ENCODE results near the gene PLPP7. TPM values are rescaled to one million over a fixed set of nuclear protein-coding genes. Genes with fewer than 3 reads are reported as not detected.
A peak's percentile ranks its signal among the peaks of the same experiment; 100 is the strongest.

The PLPP7 gene
- total RNA-seq, 1 donor from 2014 or later: not detected

DNA sequence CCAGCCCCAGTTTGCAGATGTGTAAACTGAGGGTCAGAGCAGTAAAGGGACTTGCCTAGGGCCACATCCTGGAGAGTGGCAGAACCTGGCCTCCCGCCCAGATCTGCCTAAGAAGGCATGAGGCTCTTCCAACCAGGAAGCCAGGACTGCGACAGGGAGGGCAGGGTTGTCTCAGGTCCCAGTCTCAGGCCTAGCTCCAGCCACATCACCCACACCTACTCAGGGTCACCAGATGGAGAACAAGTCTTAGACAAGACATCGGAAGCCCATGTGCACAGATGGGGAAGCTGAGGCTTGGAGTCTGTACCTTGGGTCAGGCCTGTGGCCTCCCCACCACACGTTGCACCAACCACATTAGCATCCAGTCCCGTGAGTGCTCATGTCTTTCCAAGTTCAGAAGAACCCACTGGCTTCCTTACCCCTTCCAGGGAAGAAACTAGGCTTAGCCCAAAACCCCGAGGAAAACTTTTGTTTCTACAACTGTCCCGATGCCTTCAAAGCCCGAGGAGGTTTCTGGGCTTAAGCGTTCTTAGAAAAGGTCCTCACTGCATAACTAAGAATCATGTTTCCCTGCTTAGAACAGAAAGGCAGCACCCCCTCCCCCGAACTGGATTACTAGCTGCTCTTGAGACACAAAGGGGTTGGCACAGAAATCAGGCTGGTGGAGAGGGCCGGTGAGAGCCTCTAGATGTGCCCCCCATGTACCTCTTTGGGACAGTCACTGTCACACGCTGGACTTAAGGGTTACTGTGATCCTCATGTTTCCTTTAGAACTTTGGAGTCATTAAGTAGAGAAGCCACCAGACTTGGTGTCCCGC lies 15.5 kb upstream of the PLPP7 start:
- H3K4me1 Mint-ChIP-seq: peaks cover 43% of the 10 kb centered on the region
- peaks cover 57% of the 10 kb centered on the region for H3K36me3 Mint-ChIP-seq (ENCODE audit: low read depth)
- H3K27me3 Mint-ChIP-seq: no peaks in the 10 kb centered on the region
- H3K27ac Mint-ChIP-seq: peak overlapping the region; percentile 99
- H3K4me3 Mint-ChIP-seq: peak overlapping the region; percentile 87
- intact Hi-C loops (cut with micrococcal nuclease): loop anchor here (2.0 to 10.0 kb wide), 4 partner anchors 95 to 461 kb away; partner anchors contain the start of gene POMT1
- no peaks in the 10 kb centered on the region for H3K9me3 Mint-ChIP-seq
- peak; percentile 76 for DNase-seq

DNA sequence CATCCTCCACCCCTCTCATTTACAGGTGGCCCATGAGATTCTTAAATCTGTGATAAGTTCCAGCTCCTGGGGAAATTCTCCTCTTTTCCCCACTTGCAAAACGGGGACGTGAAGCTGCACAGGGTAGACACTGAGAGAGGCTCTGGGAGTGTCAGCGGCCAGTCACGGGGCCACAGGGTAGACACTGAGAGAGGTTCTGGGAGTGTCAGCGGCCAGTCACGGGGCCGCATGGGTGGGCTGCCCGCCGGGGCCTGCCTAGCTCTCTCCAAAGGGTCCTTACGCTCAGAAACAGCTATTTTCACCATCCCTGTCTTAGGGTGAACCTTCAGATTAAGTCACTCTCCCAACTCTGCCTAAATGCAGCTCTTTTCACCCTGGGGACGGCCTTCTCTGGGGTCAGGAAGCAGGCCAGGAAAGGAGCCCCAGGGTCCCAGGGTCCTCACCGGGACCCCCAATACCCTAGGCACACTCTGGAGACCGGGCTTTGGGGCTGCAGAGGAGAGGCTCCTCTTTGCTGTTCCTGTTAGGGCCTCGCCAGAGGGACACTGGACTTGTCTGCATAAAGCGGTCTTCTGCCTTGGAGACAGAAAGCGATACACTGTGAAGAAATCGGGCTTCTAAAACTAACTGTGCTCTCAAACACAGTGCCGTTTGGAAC lies 14.7 kb upstream of the PLPP7 start:
- Mint-ChIP-seq H3K4me1 (peaks cover 40% of the 10 kb centered on the region), H3K36me3 (ENCODE audit: low read depth) (peaks cover 52% of the 10 kb centered on the region), H3K9me3 (no peaks in the 10 kb centered on the region), H3K27ac (peak overlapping the region; percentile 99), H3K27me3 (no peaks in the 10 kb centered on the region), H3K4me3 (peak overlapping the region; percentile 87)
- intact Hi-C loops (cut with micrococcal nuclease): loop anchor here (2.0 to 10.0 kb wide), 7 partner anchors 96 to 1388 kb away; partner anchors contain the start of genes POMT1 and SETX
- peak; percentile 75 for DNase-seq

DNA sequence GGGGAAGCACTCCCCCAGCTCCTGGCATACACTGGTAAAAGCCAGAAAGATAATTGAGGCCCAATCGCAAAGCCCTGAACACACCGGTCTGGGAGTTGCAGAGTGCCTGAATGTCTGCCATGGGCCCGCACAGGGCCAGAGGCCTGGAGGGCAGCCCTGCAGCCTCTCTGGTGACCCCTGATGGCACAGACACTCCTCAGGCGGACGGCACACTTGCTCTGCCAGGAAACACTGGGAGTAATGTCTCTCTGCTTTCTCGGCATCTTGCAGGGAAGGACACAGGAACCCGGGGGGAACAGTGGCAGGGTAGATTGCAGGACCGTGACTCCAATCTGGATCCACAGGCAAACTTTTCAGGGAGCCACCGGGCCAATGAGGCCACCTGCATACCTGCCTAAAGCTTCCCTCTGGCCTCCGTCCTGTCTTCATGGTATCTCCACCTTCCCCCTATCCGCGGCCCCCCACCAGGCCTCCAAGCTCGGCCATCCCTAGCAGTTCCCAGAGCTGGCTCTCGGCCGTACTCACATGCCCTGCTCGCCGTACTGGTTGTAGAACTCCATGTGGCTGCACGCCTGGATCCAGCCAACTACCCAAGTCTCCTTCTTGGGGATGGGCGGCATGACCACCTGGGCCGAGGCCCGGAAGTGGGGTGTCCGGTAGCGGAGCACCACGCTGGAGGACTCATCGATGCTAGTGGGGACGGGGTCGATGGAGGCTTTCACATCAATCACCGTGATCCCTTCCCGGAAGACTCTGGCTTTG lies 14.0 kb upstream of the PLPP7 start:
- DNase-seq: peak; percentile 80
- intact Hi-C loops (cut with micrococcal nuclease): loop anchor here (1.0 to 10.0 kb wide), 9 partner anchors 7 to 1388 kb away; partner anchors contain the start of genes NUP214 and SETX
- Mint-ChIP-seq H3K9me3 (no peaks in the 10 kb centered on the region), H3K4me1 (peaks cover 36% of the 10 kb centered on the region), H3K27ac (peak overlapping the region; percentile 99), H3K36me3 (ENCODE audit: low read depth) (peaks cover 48% of the 10 kb centered on the region), H3K4me3 (peak overlapping the region; percentile 87), H3K27me3 (no peaks in the 10 kb centered on the region)

DNA sequence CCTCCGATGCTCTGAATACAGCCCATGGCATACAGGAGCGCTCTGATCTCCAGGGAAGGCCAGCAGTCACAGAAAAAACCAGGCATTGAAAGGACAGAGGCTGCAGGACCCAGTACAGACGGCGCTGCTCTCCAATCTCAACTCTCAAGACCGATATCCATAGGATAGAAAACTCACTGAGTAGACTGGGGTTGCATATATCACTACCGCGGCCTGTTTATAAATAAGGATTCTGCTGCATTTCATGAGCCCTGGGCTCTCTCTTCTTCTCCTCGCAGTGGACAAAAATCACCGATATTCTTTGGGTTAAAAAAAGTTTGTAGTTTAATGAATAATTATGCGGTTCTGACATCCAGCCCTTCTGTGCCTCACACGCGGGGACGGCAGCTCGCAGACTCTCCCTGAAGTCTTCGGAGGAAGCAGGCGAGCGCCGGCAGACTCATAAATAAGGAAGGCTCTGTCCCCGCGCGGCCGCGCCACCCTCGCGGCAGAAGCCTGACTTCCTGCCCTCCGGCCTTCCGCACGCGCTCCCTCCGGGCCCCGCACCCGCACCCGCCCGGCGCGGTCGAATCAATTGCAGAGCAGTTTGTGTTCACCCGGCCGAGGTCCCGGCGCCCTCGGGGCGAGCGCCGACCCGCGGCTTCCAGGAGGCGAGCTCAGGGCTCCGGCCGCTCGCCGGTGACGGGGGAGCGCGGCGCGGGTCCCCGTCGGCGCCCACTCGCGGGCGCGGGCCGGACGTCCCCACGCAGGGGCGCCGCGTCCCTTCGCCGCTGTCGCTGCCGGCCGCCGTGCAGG lies 13.2 kb upstream of the PLPP7 start, which contains the start of gene FAM78A:
FAM78A (minus strand) TSS at position 417 of the 795 bp plus-strand sequence; CDS start at position 86, 331 bp downstream.
- DNase-seq: peak; percentile 87
- H3K27ac Mint-ChIP-seq: peak within 1 kb of the TSS; percentile 99
- H3K4me1 Mint-ChIP-seq: peaks cover 30% of the 10 kb centered on the region
- H3K4me3 Mint-ChIP-seq: peak within 1 kb of the TSS; percentile 91
- peaks cover 4% of the 10 kb centered on the region for H3K27me3 Mint-ChIP-seq
- intact Hi-C loops (cut with micrococcal nuclease): loop anchor here (1.0 to 10.0 kb wide), 8 partner anchors 8 to 1389 kb away; partner anchors contain the start of genes NUP214 and SETX
- H3K9me3 Mint-ChIP-seq: no peaks in the 10 kb centered on the region
- H3K36me3 Mint-ChIP-seq (ENCODE audit: low read depth): peaks cover 43% of the 10 kb centered on the region

DNA sequence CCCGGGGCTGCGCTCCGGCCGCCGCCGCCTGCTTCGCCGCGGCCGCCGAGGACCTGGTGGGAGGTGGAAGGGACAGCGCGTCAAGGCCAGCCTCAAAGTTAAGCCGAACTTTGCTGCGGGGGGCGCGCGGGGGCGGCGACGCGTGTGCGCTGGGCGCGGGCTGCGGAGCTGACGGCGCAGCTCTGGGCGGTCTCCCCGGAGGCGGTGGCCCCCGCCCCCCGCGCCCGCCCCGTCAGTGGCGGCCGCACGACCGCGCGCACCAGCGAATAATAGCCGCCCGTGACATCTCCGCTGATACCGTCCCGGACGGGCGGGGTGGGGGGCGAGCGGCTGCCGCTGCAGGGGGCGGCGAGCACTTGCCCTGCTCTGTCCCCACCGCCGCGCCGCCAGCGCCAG lies 12.6 kb upstream of the PLPP7 start:
- Mint-ChIP-seq H3K36me3 (ENCODE audit: low read depth) (peaks cover 38% of the 10 kb centered on the region), H3K9me3 (no peaks in the 10 kb centered on the region), H3K27me3 (peaks cover 9% of the 10 kb centered on the region), H3K27ac (no peak overlapping the region), H3K4me1 (peaks cover 25% of the 10 kb centered on the region), H3K4me3 (peak overlapping the region; percentile 91)
- intact Hi-C loops (cut with micrococcal nuclease): loop anchor here (1.0 to 10.0 kb wide), 8 partner anchors 9 to 1390 kb away; partner anchors contain the start of genes NUP214 and SETX
- peak; percentile 84 for DNase-seq

DNA sequence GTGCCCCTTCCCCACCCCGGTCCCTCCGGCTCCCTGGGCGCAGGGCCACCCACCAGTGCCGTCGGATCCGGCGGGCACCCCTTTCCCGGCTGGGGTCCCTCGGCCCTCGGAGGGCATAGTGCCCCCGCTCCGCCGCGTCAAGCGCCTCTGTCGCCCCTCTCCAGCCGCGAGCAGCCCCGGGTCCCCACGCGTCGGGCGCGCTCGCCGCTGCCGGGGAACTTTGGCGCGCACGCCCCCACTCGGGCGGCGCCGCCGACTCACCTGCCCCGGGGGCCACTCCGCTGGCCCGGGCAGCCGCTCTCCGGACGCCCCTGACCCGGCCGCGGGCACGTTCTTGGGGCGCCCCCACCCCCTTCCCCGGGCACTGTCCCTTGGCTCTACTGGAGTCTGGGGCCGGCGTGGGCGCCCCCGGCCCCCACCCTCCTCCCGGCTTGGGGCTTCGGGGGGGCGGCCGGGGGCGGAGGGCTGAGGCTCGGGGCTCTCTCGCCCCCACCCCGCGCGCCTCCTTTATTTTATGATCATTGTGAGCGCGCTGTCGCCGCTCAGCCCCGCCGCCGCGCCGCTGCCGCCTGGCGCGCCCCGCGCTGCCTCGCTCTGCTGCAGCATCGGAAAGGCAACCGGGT lies 12.1 kb upstream of the PLPP7 start:
- Mint-ChIP-seq H3K36me3 (ENCODE audit: low read depth) (peaks cover 34% of the 10 kb centered on the region), H3K27me3 (peaks cover 14% of the 10 kb centered on the region), H3K27ac (no peak overlapping the region), H3K4me1 (peaks cover 25% of the 10 kb centered on the region), H3K4me3 (peak overlapping the region; percentile 91), H3K9me3 (no peaks in the 10 kb centered on the region)
- peak; percentile 79 for DNase-seq
- intact Hi-C loops (cut with micrococcal nuclease): loop anchor here (2.0 to 10.0 kb wide), 7 partner anchors 21 to 1390 kb away; partner anchors contain the start of genes NUP214 and SETX

DNA sequence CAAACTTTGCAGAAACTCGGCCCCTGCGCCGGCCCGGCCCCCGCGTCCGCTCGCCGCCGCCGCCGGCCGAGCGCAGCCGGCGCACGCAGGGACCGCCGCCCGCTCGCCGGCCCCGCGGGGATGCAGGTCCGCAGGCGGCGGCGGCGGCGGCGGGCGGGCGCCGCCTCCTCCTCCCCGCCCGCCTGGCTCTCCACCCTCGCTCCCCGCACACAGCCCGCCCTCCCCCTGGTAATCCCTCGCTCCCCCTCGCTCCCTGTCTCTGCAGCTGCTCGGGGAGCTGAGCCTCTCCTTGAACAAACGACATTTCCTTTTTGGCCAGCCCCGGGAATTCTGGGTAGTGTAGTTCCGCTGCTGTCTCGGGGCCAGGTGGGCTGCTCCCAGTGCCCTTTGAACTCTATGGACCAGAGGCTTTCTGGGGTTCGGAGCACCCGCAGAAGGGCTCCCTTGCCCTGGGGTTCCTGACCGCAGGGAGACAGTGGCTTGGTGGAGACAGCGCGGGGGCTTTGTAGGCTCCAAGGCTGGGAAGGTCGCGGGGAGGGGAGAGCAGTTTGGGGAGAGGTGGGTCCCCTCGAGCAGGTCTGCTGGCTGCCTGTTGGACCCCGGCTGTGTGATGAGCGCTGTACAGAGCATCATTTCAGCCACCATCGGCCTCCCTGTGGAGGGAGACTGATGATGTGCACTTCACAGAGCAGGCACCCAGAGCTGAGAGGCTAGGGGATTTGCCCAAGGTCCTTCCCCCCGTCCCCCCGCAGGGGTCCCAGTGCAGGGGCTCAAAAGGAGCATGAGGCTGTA lies 11.4 kb upstream of the PLPP7 start:
- H3K4me3 Mint-ChIP-seq: peak overlapping the region; percentile 91
- peaks cover 31% of the 10 kb centered on the region for H3K36me3 Mint-ChIP-seq (ENCODE audit: low read depth)
- peaks cover 14% of the 10 kb centered on the region for H3K27me3 Mint-ChIP-seq
- DNase-seq: peak; percentile 90
- no peaks in the 10 kb centered on the region for H3K9me3 Mint-ChIP-seq
- peak overlapping the region; percentile 95 for H3K27ac Mint-ChIP-seq
- intact Hi-C loops (cut with micrococcal nuclease): loop anchor here (2.0 to 10.0 kb wide), 7 partner anchors 21 to 1391 kb away; partner anchors contain the start of genes NUP214 and SETX
- H3K4me1 Mint-ChIP-seq: peaks cover 25% of the 10 kb centered on the region

DNA sequence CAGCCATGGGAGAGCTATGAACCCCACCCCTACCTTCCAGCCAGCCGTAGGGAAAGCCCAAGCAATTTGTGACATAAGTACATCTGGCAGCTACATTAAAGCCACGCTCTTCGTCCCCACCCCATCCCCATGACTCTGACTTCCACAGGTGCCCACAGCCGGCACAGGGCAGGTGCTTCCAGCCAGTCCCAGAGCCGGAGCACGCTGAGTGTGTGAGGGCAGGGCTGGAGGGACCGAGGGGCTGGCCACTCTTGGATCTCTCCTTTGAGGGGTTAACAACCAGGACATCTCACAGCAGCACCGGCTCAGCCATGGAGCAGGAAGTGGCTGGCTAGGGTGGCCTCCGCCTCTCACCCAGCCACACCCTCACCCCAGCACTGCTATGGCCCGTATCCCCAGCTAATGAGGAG lies 10.8 kb upstream of the PLPP7 start:
- DNase-seq: peak; percentile 84
- intact Hi-C loops (cut with micrococcal nuclease): loop anchor here (5.0 to 10.0 kb wide), 5 partner anchors 119 to 1391 kb away; partner anchors contain the start of gene SETX
- Mint-ChIP-seq H3K9me3 (no peaks in the 10 kb centered on the region), H3K4me3 (peak overlapping the region; percentile 91), H3K27me3 (peaks cover 20% of the 10 kb centered on the region), H3K4me1 (peaks cover 23% of the 10 kb centered on the region), H3K36me3 (ENCODE audit: low read depth) (peaks cover 25% of the 10 kb centered on the region), H3K27ac (peak overlapping the region; percentile 95)

DNA sequence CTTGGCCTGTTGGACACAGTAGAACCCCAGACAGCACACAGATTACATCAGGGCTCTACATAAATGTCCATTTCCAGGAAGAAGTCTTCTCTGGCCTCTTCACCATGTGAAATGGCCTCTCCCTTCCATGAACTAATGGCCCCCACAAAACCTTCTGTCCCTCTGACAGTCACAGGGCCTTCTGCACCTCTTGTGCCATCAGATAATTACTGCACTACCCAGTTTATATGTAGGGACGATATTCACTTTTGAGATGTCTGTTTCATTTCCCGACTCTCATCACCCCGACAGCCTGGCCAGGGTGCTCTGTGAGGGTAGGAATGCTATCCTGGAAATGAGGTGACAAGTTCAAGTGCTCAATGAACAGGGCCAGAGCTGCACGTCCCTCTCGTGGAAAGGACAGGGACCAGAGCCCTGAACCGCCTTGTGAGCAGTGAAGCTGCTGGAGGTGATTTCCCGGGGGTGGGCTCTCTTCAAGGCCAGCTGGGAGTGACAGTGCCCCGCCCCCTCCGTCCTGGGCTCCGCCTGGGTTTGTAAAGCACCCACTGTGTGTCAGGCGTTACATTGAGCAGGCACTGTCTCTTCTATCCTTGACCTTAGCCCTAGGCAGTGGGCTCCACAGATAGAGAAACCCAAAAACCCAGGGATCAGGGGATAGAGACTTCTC lies 10.2 kb upstream of the PLPP7 start:
- intact Hi-C loops (cut with micrococcal nuclease): loop anchor here (5.0 to 10.0 kb wide), 5 partner anchors 118 to 1392 kb away; partner anchors contain the start of gene SETX
- no peak for DNase-seq
- Mint-ChIP-seq H3K27me3 (peaks cover 26% of the 10 kb centered on the region), H3K27ac (peak overlapping the region; percentile 95), H3K4me3 (peak overlapping the region; percentile 91), H3K36me3 (ENCODE audit: low read depth) (peaks cover 19% of the 10 kb centered on the region), H3K9me3 (no peaks in the 10 kb centered on the region), H3K4me1 (peaks cover 21% of the 10 kb centered on the region)

DNA sequence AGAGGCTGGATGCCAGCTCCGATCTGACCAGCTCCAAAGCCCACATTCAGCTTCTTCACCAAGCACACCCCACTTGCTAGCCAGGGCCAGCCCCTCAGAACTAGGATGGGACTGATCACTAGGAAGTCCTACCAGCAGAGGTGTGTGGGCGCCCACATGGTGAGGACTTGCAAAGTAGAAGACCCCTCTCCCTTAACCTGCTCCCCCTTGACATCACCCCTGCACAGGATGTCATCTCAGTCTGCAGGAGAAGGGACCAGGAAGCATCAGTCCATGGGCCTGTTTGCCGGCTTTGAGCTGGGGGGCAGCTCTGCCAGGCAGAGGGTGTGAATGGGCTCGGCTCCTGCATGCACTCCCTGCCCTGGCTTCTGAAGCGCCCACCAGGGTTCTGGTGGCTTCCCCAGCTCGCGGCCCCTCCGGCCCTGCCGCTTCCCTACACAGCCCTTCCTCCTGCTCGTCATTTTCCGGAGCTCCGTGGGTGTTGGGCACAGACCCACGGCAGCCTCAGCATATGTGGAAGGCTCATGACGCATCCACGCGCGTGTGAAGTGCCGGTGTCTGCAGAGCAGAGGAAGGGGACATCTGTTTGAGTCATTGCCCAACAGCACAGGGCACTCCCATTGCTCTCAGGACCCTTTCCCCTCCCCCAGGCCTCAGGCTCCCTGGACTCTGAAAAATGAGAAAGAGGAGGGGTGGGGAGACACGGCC lies 9.5 kb upstream of the PLPP7 start:
- Mint-ChIP-seq H3K4me1 (peaks cover 21% of the 10 kb centered on the region), H3K4me3 (no peak overlapping the region), H3K36me3 (ENCODE audit: low read depth) (peaks cover 12% of the 10 kb centered on the region), H3K27ac (no peak overlapping the region), H3K9me3 (no peaks in the 10 kb centered on the region), H3K27me3 (peaks cover 29% of the 10 kb centered on the region)
- no peak for DNase-seq
- intact Hi-C loops (cut with micrococcal nuclease): loop anchor here (5.0 to 10.0 kb wide), 5 partner anchors 117 to 1393 kb away; partner anchors contain the start of gene SETX

DNA sequence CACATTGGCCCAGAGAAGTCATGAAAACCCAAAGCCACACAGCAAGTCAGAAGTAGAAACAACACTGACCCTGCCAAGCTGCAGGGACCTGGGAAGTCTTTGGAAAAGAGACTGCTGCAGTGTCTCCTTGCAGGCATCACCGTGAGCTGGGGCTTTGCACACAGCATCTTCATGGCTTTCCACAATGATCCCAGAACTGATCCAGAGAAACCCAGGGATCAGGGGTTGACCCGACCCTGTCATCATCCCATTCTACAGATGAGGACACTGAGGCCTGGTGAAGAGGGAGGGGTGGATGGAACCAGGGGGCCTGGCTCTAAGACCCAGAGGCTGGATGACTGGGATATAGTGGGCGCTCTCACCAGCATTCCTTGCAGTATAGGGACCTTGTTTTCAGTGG lies 8.9 kb upstream of the PLPP7 start:
- H3K4me3 Mint-ChIP-seq: no peak overlapping the region
- peaks cover 21% of the 10 kb centered on the region for H3K4me1 Mint-ChIP-seq
- no peak overlapping the region for H3K27ac Mint-ChIP-seq
- peaks cover 29% of the 10 kb centered on the region for H3K27me3 Mint-ChIP-seq
- no peaks in the 10 kb centered on the region for H3K9me3 Mint-ChIP-seq
- no peak for DNase-seq
- intact Hi-C loops (cut with micrococcal nuclease): no loop called here
- peaks cover 5% of the 10 kb centered on the region for H3K36me3 Mint-ChIP-seq (ENCODE audit: low read depth)

Measured in activated CD4-positive, alpha-beta T cell treated with anti-CD3 and anti-CD28 coated beads, Interleukin-2, amount 10 ng/mL, durations not matched to agents 24 days and 14 days (primary cell).